GM19351 (cell line): Measurements from ENCODE around the gene EML2.
"Not testable (repeated sequence)": the region's sequence is repeated elsewhere in the genome, so short reads cannot be mapped to it uniquely, and the experiment has no call there.

ENCODE experiments used
- ATAC-seq: cut with Tn5 transposase; IDR thresholded peaks from one replicate; pipeline ENCODE4 v1.9.1; 2021; ENCODE audit warnings: mild to moderate bottlenecking, moderate library complexity; ENCODE audit not compliant: unreplicated experiment

EML2 gene, protein sequence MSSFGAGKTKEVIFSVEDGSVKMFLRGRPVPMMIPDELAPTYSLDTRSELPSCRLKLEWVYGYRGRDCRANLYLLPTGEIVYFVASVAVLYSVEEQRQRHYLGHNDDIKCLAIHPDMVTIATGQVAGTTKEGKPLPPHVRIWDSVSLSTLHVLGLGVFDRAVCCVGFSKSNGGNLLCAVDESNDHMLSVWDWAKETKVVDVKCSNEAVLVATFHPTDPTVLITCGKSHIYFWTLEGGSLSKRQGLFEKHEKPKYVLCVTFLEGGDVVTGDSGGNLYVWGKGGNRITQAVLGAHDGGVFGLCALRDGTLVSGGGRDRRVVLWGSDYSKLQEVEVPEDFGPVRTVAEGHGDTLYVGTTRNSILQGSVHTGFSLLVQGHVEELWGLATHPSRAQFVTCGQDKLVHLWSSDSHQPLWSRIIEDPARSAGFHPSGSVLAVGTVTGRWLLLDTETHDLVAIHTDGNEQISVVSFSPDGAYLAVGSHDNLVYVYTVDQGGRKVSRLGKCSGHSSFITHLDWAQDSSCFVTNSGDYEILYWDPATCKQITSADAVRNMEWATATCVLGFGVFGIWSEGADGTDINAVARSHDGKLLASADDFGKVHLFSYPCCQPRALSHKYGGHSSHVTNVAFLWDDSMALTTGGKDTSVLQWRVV

GRCh38 chr19:45638930-45639729 is at the start of gene EML2:
Gene EML2, minus strand, starts transcription at chr19:45639397. Its CDS starts 21 bp downstream, at chr19:45639376.
- no peak for ATAC-seq

DNA sequence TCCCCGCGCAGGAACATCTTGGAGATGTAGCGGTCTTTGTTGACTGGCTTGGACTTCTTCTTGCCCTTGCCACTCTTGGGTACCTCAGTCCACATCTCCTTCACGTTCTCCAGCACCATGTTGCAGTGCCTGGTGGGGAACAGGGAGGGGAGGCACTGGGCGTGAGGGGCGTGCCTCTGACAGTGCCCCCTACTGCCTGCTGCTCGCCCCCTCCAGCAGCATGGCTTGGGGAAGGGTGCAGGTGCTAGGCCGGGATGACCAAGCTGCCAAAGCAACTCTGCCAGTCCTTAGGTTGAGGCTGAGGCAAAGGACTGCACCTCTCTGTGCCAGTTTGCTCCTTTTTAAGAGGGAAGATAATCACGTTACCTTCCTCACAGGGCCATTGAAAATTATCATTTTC is 48.4 kb upstream of the EML2 start:
- no peak for ATAC-seq

DNA sequence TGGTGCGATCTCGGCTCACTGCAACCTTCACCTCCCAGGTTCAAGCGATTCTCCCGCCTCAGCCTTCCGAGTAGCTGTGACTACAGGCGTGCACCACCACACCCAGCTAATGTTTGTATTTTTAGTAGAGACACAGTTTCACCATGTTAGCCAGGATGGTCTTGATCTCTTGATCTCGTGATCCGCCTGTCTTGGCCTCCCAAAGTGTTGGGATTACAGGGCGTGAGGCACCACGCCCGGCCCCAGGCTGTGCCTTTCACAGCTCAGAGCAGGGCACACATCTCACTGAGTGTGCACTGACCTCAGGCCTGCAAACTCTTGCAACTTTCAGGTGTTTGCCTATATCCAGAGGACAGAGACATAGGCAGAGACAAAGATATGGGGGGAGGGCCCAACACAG is 45.8 kb upstream of the EML2 start:
- not testable (repeated sequence) for ATAC-seq

GRCh38 chr19:45682908-45683307 is 43.7 kb upstream of the EML2 start:
- ATAC-seq: no peak

- ATAC-seq: no peak
These were observed 42.9 kb upstream of the EML2 start for GRCh38 chr19:45682117-45682516.

GRCh38 chr19:45681391-45682015 is 42.3 kb upstream of the EML2 start:
- peak; percentile 69 for ATAC-seq

DNA sequence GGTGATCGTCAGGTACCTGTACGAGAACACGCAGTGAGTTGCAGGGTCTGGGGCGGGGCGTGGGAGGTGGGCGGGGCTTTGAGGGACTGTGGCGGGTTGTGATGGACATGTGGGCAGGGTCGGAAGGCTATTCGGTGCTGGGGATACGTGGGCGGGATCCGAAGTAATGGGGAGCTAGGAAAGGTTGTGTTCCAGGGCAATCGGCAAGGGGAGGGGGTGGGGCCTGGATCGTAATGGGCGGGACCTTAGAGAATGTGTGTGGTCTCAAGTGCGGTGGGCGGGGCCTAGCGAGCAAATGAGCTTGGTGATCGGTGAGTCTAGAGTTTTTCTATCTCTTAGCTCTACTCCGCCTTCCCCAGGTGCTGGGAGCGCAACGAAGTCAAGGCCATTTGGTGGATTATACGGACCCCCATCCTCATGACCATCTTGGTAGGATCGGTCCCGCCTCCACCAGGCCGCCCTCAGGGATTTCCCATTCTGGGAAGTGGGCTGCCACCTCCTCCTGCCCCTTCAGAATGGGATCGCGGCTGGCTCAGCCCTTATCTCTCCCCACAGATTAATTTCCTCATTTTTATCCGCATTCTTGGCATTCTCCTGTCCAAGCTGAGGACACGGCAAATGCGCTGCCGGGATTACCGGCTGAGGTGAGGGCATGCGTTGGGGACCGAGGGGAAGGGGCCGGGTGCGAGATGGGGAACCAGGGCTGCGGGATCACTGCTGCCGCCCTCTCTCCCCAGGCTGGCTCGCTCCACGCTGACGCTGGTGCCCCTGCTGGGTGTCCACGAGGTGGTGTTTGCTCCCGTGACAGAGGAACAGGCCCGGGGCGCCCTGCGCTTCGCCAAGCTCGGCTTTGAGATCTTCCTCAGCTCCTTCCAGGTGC is 38.4 kb upstream of the EML2 start:
- ATAC-seq: peak; percentile 42

- ATAC-seq: peak; percentile 35
These were observed 37.7 kb upstream of the EML2 start for GRCh38 chr19:45676851-45677263.

DNA sequence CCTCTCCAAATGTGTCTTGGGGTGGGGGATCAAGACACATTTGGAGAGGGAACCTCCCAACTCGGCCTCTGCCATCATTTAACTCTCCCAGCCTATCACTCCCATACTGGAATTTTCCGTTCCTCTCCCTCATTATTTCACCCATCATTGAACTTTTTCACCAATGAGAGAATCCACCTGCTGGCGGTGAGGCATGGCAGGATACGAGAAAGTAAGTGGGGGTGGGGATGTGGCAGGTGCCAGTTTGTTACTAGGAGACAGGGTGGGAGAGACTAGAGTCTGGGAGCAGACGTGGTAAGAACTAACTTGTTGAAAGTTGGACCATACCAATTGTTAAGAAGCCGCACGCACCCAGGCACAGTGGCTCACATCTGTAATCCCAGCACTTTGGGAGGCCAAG is 35.7 kb upstream of the EML2 start:
- no peak for ATAC-seq

- ATAC-seq: no peak
These were observed 31.7 kb upstream of the EML2 start for GRCh38 chr19:45670670-45671453.

DNA sequence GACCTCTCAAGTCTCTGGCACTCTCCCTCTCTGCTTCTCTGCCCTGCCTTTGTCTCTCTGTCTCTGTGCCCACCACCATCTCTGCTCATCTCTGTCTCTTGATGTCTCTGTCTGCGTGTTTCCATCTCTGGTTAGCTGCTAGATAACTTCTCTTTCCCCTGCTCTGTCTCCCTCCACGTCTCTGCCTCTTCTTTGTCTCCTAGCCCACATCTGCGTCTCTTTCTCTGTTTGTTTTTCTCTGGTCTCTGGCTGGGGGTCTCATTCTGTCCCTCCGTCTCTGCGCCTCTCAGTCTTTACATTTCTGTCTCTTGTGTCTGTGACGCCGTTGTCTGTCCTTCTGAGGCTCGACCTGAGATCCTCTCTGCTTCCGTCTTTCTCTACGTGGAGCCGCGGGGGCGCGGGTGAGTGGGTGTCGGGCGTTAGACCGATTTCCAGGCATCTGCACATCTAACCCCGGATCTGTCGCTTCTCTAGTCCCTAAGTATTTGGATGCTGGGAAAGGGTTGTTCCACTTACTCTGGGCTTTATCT is 29.2 kb upstream of the EML2 start:
- no peak for ATAC-seq

- ATAC-seq: no peak
These were observed 28.6 kb upstream of the EML2 start, which contains the start of gene GIPR for GRCh38 chr19:45667620-45668341. Gene GIPR, plus strand, starts transcription at chr19:45668221. Its CDS starts 1,300 bp downstream, at chr19:45669521.

DNA sequence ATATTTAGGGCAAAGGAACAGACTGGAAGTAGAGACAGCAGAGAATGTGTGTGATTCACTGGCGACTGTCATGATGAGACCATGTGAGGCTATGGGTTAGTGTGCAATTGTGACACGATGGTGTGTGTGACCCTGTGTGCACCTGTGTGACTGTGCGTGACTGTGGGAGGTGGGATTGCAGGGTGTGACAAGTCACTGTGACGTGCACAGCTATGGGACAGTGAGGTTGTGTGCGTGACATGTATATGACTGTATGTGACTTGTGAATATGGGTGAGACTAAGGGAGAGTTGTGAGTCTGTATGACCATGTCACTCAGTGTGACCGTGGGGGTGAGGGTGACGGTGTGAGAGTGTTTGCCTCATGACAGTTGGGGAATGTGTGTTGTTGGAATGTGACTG is 25.4 kb upstream of the EML2 start:
- no peak for ATAC-seq

DNA sequence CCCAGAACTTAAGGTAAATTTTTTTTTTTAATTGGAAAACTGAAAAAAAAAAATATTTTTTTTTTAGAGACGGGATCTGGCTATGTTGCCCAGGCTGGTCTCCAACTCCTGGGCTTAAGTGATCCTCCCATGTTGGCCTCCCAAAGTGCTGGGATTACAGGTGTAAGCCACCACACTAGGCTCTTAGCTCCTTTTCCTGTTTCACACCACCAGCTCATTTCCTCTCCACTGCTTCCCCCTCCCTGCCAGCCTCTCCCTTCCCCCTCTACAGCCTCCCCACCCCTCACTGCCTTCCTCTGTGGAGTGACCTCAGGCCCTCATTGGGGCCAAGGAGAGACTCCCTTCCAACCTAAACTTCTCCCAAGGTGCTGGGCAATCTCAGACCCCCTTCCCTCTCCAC is 24.6 kb upstream of the EML2 start:
- no peak for ATAC-seq

DNA sequence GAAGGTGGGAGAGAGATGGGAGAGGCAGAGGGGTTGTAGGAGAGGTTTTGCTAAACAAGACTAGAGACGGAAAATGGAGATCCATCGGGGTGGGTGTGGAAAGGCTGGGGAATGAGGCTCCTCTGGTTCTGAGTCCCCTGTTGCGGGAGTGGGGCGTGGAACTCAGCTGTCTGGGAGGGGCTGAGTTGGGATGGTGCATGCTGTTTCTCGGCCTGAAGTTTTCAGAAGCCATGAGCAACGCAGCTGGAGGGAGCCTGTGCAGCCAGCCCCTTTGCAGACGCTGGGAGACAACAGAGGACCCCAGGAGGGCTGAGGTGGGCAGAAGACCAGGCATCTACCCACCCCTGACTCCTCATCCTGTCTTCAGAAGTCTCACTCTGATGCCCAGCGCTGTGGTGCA is 21.4 kb upstream of the EML2 start:
- no peak for ATAC-seq

GRCh38 chr19:45659096-45659729 is 20.0 kb upstream of the EML2 start:
- no peak for ATAC-seq

DNA sequence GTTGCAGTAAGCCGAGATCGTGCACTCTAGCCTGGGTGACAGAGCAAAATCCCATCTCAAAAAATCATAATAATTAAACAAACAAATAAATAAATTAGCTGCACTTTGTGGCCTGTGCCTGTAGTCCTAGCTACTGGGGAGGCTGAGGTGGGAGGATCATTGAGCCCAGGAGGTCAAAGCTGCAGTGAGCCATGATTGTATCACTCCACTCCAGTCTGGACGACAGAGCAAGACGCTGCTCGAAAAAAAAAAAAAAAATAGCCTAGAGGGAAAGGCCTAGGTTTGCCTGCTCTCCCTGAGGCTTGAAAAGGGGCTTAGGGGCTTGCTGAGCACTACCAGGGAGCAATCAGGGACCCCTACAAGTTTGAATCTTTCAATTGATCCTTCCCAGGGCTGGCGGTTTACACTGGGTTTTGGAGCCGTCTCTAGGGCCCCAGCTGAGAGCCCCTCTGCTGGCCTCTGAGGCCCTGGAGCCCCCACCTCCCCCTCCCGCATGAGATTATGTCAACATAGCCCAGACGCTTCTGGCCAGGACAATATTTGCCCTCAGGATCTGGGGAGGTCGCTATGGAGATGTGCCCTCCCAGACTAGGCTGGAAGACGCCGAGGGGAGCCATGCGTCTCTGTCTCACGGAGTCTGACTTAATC is 18.4 kb upstream of the EML2 start:
- no peak for ATAC-seq
